Dermis blood vessel endothelial cell (primary cell): ENCODE data around the gene PI4K2A. TPM values are rescaled to one million over a fixed set of nuclear protein-coding genes. Genes with fewer than 3 reads are reported as not detected.
A peak's percentile ranks its signal among the peaks of the same experiment; 100 is the strongest.

ENCODE experiments used
- DNase-seq: peaks from one replicate; pipeline ENCODE4 v3.0.0; 2010
- total RNA-seq: library from RNA; depleted of rRNA; stranded (reverse); fragments of >200 nt; gene quantifications from 2 replicates; pipeline ENCODE4 v1.2.3, GENCODE V29; 2014

The PI4K2A gene
- total RNA-seq, 1 donor from 2014 or later, result 16.7 TPM

DNA sequence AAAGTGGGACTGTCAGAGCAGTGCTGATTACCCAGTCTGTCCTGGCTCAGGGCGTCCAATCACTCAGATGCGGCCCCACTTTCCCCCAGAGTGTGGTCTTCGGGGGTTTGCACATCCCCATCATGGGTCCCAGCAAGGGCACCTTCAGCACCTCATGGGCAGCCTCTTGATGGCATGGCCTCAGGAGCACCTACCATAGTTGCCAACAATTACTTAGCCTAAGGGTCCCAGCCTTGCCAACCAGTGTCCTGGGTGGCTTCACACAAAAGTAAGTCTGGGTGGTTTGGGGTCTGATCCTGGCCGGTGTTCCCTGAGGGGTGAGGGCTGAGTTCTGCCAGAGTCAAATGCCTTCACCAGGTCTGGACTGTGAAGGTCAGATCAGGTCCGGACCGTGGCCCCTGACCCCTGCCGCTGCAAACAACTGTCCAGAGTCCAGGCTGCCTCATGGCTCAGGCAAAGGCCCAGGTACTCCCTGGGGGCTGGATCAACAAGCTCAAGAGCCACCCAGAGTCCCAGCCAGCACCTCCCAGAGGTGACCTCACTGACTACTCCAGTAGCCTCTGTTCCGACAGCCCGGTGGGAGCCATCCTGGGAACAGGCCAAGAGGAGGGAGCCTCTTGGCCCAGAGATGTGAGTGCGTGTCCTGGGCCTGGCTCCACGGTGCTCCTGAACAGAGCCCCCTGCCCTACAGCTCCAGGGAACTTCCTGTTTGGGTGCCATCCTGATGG is 66.8 kb downstream of the PI4K2A start:
- DNase-seq, result no peak

DNA sequence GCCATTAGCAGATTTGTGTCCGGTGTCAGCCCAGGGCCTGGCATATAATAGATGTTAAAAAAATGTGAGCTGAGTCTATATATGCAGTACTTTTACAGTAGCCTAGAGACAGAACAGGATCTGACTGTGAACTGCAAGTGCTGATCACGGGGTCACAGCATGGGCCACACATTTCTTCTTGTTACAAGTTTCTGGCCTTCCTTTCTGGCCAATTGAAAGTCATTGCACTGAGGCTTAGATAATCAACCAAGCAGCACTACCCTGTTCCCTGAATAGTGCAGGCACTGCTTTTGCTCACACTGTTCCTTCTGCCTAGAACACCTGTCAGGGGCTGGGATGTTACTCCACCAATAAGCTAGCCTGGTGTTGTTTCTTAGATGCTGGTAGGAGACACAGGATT is 67.7 kb downstream of the PI4K2A start:
- DNase-seq, result no peak

DNA sequence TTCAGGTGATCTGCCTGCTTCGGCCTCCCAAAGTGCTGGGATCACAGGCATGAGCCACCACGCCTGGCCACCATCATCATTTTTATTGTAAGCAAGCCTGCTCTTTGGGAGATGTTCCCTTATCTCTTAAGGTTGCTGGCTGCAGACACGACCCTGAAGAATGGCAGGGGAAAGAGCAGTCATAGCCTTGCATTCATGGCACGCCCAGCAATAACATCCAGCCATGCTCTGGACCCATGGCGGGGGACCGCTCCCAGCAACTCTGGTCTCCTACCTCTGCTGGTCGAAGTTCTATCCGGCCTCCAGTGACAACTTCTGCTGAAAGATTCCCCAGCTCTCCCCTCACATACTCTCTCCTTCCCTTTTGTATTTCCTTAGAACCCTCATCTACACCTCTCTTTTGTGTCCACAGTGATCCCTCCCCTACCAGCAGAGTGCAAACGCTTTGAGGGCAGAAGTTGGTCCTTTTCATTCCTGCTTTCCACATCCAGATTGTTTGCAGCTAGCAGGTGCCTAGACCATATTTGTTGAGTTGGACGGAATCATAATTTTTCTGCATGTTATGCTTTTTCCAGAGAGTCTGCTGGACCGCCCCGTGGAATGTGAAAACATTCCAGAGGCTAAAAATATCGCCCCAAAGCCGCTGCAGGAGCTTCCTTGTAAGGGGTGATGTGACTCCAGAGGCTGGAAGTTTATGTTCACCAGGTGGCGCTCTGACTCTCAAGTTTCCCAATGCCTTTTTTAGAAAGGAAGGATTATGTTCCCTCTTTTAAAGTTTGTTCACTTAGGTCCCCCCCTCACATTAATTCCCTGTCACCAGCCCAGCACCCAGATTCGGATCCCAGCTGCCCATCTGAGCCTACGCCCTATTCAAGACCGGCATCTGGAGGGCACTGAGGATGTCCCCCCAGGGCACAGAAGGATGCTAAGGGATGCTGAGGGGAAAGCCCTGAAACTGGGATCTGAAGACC is 68.8 kb downstream of the PI4K2A start:
- peak; percentile 81 for DNase-seq

DNA sequence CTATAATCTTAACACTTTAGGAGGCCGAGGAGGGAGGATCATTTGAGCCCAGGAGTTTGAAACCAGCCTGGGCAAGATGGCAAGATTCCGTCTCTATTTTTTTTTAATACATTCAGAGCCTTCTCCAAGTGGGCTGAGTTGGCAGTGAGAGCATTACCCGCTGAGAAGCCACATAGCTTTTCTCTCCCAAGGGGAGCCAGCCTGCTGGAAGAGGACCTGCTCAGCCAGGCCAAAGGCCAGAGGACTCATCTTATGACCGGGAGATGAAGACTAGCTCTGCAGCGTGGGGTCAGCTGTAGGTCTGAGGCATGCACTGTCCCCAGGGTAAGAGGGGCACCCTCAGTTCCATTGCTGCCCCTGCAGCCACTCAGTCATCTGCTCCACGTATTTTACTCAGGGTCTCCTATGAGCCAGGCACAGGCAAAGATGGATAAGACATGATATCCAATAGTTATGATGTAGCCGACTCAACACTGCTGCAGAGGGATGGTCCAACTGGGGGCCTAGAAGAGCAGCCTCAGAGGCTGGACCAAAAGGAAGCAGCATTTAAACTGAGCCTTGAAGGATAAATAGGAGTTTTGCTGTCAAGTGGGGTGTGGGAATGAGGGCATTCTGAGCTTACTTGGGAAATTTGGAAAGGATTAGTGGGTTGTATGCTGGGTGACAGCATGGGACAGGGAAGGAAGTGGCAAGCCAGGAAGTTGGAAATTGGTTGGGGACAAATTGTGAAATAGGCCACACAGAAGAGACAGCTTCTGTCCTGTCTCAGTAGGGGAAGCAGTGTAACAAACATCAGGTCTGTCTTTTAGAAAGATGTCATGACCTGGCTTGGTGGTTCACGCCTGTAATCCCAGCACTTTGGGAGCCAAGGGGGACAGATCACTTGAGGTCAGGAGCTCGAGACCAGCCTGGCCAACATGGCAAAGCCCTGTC is 71.4 kb downstream of the PI4K2A start:
- no peak for DNase-seq

DNA sequence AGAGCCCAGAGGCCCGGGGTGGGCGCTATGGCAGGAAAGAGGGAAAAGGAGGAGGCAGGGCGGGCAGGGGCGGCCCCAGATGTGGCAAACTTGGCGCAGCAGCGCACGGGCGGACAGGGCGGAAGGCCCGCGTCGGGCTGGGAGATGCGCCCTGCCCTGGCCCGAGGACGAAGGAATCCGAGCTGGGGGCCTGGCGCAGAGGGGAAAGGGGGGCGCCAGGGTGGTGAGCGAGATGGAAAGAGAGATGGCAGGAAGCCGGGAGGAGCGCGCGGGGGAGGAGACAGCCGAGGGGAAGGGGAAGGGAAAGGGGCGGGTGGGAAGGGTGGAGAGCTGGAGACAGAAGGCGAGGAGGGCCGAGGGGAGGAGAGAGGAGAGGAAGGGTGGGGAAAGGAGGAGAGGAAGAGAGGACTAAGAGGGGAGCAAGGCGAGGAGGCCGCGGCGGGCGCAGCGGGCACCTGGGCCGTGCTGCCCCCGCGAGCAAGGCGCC is 72.9 kb downstream of the PI4K2A start, which contains the start of gene MARVELD1:
MARVELD1 (plus strand) TSS at position 392 of the 487 bp plus-strand sequence. CDS start 147 bp downstream, outside the sequence.
- peak; percentile 42 for DNase-seq

DNA sequence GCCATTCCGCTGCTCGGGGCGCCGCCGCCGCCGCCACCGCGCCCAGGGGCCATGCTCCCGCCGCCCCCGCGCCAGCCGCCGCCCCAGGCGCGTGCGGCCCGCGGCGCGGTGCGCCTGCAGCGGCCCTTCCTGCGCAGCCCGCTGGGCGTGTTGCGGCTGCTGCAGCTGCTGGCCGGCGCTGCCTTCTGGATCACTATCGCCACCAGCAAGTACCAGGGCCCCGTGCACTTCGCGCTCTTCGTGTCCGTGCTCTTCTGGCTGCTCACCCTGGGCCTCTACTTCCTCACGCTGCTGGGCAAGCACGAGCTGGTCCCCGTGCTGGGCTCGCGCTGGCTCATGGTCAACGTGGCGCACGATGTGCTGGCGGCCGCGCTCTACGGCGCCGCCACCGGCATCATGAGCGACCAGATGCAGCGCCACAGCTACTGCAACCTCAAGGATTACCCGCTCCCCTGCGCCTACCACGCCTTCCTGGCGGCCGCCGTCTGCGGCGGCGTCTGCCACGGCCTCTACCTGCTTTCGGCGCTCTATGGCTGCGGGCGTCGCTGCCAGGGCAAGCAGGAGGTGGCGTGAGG is 73.4 kb downstream of the PI4K2A start:
- peak; percentile 86 for DNase-seq

DNA sequence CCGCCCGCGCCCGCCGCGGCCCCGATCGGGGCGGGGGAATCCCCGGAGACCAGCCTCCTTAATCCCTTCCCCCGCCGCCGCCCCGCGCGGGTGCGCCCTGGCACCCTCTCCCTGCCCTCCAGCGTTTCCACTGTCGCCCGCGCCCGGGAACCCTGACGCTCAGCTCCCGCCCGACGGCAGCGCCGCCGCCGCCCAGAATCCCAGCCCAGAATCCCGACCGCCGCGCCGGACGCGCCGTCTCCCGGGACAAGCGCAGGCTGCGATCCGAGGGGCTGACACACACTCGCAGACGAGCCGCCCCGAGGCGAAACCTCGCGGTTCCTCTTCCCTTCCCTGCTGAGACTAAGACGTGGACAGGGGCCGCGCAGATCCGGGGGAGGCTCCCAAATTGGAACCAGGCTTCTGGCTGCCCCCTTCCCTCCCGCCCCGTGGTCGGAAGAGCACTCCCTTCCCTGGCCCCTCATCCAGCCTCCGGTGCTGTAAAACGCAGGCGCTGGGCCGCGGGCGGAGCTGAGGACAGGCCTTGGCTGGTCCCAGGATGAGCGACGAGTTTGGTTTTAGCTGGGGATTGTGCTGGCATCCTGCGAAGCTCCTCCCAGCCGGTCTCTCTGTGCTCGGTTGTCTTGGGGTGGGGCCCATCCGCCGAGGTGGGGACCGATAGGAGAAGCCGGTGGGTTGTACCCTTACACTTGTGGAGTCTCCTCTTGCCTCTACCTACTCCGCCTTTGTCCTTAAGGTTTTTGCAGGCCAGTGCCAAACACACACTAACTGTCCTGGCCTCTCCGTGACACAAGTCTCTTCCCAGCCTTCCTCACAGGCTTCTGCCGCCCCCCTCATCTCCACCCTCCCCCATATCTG is 74.2 kb downstream of the PI4K2A start:
- peak; percentile 64 for DNase-seq

DNA sequence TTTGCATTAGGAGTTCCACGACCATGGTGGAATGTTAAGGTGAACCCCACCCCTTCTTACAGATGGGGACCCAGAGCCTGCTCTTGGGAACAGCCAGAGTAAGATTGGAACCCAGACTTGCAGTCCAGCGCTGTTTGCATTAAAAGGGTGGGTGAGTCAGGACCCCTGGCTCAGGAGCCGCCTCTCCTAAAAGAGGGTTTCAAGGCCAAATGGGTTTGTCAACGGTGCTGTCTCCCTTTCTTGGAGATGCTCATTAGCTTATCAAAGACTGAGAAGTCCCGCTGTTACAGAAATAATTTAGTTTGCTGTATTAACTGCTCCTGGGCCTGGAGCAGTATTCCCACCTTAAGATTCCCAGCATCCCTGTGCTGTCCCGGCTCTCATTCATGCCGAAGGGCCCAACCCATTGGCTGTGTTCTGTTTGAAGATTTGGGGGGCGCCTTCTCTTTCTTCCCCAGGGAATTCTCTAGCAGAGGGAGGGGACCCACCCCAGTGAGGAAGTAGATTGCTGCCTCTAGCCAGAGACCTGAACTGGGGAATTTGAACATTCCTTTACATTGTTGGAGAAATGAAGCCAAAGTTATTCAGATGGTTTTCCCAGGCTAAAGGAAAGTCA is 74.9 kb downstream of the PI4K2A start:
- DNase-seq, result no peak

DNA sequence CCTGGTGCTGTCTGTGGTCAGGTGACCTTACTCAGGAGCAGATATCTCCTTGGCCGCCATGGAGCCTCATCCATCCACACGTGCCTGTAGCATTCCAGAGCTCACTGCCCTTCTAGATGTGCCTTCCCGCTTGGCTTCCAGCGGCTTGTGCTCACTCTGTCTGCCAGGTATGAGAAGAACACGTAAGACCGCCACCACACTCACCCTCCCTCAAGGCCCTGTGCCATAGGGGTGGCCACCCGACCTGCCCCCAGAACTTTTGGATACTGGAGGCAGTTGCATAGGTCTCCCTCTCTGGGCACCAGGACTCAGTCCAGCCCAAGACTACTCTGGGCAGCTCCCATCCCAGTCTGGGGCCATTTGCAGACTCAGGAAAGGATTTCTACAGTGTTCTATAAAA is 77.2 kb downstream of the PI4K2A start:
- DNase-seq, result no peak

DNA sequence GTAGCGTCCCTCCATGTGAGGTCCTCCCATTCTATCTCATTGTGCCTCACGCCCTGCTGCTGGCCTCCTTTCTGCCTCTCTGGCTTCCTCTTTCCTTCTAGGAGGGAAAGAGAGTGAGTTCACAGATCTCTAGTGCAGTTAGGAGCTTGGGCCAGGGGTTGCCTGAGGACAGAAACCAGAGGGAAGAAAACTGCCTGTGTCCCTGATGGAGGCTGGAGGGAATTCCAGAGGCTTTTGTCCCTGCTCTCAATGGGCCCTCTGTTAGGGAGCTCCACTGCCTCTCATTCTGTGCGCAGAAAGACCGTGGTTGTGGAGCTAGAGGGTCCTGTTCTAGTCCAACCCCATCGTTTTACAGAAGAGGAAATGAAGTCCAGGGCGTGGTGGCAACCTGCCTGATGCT is 77.7 kb downstream of the PI4K2A start:
- no peak for DNase-seq

DNA sequence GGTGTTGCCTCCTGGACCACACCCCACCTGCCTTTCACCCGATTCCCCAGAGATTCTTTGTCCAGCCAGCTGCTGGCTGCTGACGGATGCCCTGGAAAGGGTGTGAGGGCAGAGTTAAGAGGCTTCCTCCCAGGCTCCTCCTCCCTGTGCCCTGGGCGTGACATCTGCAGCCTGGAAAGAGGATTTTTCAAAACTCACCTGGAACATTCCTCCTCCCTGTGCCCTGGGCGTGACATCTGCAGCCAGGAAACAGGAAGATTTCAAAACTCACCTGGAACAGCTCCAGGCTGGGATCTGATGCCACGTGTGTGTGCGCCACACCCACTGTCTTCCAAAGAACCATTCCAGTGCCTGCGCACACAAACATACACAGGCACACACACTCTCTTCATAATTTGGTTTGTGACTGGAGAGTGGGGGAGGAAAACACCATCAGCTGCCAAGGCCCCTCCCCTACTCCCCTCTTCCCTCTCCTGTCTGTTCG is 78.2 kb downstream of the PI4K2A start:
- no peak for DNase-seq

DNA sequence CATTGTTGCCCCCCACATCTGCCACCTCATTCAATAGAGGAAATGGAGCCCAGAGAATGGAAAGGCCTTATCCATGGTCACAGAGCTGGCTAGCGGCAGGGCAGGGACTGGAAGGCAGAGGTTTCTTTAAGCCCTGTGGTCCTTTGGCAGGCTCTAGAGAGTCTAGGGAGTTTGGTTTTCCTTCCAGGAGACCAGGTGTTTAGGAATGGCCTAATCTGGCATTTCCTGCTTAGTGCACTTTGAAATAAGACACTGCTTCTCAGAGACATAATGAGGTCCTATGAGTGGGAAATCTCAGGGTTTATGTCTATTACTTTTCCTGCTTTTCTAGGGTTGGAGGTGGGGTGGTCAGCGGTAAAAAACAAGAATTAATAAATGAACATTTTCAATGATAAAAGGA is 79.1 kb downstream of the PI4K2A start:
- no peak for DNase-seq

DNA sequence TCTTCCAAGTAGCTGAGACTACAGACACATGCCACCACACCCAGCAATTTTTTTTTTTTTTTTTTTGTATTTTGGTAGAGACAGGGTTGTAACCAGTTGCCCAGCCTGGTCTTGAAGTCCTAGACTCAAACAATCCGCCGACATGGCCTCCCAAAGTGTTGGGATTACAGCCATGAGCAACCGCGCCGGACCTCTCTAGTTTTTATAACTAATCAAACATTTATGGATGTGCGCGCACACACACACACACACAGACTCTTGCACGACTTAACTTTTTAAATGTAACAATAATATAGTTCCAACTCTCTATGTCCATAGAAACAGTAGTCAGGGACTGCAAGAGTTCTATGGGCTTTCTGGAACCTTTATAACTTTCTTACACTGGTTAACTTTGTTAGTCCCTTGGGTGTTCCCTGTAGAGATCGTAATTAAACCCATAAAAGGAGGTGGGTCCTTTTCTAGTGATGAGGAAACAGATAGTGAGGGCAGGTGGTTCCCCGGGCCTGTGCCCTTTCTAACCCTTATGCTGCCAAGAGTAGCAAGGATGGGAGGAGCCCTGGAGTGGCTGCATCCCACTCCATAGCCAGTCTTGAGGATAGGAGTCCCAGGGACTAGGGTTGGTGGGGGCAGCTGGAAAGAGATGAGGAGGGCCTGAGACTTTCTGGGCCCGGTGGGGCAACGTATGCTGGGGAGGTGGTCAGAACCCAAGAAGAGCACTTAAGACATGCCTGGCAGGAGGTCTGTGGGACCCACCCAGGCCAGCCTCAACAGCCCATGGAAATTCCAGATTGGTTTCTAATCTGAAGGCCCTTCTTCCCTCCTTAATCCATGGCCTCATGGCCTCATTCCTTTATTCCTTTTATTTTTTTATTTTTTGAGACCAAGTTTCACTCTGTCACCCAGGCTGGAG is 81.7 kb downstream of the PI4K2A start:
- DNase-seq, result no peak

DNA sequence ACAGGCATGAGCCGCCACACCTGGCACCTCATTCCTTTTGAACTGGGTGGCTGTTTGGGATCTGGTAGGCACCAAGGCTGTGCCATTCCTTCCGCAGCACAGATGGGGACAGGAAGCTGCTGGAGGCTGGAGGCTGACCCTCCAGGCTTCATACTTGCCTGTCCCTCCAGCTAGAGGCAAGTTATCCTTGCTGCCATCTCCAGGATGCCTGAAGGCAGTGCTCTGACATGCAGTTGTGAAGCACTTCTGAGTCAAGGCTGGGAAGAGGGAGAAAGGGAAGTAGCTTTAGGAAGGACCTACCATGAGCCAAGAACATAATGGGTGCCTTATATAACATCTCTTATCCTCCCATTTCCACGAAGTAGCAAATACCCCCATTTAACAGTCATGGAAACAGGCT is 82.5 kb downstream of the PI4K2A start:
- DNase-seq, result no peak

DNA sequence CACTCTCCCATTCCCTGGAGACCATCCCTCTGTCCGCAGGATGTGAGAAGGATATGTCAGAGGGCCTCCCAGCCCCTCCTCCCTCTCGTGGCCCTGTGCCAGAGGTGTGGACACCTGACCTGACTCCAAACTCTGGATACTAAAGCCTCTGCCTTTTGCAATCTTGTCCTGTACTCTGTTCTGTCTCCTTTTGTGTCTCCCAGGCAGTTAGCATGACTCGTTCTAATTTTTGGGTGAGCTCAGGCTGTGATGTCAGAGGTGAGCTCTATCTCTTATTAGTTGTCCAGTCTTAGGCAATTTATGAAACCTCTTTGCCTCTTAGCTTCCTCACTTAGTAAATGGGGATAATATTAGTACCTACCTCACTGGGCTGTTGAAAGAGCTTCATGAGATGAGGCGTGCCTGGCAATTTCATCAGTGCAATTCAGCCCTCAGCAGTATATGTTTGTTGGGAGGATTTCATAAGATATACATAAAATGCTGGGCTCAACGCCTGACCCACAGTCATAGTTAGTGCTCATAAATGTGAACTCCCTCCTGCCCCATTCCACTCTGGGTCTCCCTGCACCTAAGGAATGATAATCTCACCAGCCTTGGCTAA is 84.0 kb downstream of the PI4K2A start:
- DNase-seq, result no peak
